ENCODE measurements around the gene NAXD.
"Not testable (repeated sequence)": the region's sequence is repeated elsewhere in the genome, so short reads cannot be mapped to it uniquely, and the experiment has no call there.

The NAXD gene

GRCh38 chr13:110666255-110666533 lies 50.8 kb downstream of the NAXD start:
- DNase-seq = no peak

GRCh38 chr13:110669036-110669435 lies 53.7 kb downstream of the NAXD start:
- DNase-seq = no peak

GRCh38 chr13:110669814-110670213 lies 54.5 kb downstream of the NAXD start:
- DNase-seq = not testable (repeated sequence)

- no peak for DNase-seq
These were observed 61.5 kb downstream of the NAXD start for GRCh38 chr13:110676595-110677587.

DNA sequence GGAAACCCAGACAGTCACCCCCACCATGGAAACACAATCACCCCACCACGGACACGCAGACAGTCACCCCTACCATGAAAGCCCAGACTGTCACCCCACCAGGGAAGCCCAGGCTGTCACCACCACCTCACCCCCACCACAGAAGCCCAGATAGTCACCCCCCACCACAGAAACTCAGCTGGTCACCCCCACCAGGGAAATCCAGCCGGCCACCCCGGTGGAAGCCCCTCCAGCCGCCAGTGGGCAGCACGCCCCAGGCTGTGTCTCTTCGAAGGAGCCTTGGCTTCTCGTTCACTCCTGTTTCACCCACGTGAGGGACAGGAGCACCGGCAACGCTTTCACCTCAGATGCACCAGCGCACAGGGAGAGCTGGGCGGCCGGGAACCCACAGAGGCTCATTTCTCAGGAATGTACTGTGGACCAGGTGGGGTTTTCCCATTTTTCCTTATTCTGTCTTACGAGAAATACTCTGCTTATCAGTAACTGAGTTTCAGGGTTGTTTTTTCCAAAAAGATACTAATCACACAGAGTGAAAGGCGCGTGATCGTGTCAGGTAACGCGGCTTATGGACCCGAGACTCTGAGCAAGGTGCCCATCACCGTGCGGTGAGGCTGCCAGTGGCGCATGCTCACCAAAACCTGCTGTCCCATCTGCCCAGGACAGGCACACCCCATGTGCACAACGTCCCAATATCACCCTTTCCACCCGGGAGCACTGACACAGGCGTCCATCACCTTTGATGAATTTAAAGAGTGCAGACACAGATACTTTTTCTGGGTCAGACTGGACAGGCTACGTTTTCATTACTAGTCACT lies 62.6 kb downstream of the NAXD start:
- DNase-seq = no peak

DNA sequence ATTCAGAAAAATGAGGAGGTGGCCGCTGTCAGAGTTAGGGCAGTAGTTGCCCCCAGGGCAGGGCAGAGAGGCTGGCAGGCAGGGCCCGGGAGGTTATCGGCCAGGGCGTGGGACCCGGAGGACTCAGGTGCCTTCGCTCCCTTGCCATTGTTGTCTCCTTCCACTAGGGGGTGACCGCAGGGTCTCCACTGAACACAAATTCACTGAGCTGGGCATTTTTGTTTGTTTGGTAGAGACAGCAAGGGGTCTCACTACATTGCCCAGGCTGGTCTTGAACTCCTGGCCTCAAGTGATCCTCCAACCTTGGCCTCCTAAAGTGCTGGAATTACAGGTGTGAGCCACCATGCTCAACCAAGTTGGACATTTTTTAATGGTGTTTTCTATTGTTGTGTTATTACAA lies 65.5 kb downstream of the NAXD start:
- DNase-seq = no peak

- no peak for DNase-seq
These were observed 66.7 kb downstream of the NAXD start for GRCh38 chr13:110681868-110682550.

DNA sequence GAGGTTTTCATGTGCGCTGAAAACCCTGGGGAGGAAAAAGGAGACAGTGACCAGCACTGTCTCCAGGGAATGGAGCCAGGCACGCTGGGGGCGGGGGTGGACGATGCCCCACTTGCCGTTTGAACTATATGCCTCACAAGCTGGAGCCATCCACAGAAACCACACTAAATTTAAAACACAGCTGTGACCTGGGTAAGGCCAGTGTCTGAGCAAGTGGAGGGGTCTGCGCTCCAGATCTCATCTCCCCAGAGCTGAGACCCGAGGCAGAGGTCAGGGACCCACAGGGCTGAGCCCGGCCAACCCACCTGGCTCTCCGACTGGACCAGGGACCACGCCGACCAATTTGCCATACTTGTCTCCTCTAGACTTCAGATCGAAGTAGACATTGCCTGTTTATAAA lies 67.4 kb downstream of the NAXD start:
- DNase-seq = no peak

- no peak for DNase-seq
These were observed 68.0 kb downstream of the NAXD start for GRCh38 chr13:110683203-110683883.

DNA sequence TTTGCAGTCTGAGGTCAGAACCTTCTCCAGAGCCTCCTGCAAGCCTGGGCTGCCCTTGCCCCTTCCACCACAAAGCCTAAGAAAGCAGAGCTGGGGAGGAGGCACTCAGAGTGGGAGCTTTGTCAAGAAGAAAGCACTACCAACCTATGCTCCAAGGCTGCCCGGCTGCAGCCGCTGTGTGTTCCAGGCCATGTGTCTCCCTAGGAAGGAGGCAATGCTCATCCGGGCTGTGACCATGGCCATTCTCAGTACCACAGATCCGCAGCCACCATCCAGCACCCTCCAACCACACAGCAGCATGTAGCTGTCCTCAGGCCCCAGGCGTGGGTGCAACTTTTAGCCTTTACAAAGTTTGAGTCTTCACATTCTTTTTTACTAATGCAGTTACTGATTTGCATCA lies 68.6 kb downstream of the NAXD start:
- DNase-seq = no peak

- DNase-seq = no peak
These were observed 69.2 kb downstream of the NAXD start for GRCh38 chr13:110684388-110685056.

- DNase-seq = no peak
These were observed 70.1 kb downstream of the NAXD start for GRCh38 chr13:110685305-110686020.

GRCh38 chr13:110687736-110688135 lies 72.4 kb downstream of the NAXD start:
- DNase-seq = no peak

- DNase-seq = no peak
These were observed 73.7 kb downstream of the NAXD start for GRCh38 chr13:110689041-110689440.

Measured in left hindlimb (tissue), 1 donor.